Mononuclear cell (primary cell): Measurements from ENCODE around the gene PCED1A. TPM values are rescaled to one million over a fixed set of nuclear protein-coding genes. Genes with fewer than 3 reads are reported as not detected.
"Not testable (repeated sequence)": the region's sequence is repeated elsewhere in the genome, so short reads cannot be mapped to it uniquely, and the experiment has no call there.

ENCODE experiments used
- H3K27me3 ChIP-seq: 2 replicates; pipeline ENCODE4 v1.6.0; 2011; ENCODE audit warnings: low read length, control low read depth; ENCODE audit not compliant: insufficient read depth
- H3K4me1 ChIP-seq: 2 replicates; pipeline ENCODE4 v1.5.1; 2011; ENCODE audit warnings: mild to moderate bottlenecking, low read length, control low read depth; ENCODE audit not compliant: insufficient read depth
- H3K4me3 ChIP-seq: 2 replicates; pipeline ENCODE4 v1.5.1; 2011; ENCODE audit warnings: mild to moderate bottlenecking, low read length, moderate library complexity
- H3K9me3 ChIP-seq: 2 replicates; pipeline ENCODE4 v1.5.1; 2011; ENCODE audit warnings: low read depth, mild to moderate bottlenecking, control low read depth, low read length
- total RNA-seq: library from RNA; depleted of rRNA; stranded (reverse); fragments of >200 nt; gene quantifications from one replicate; pipeline ENCODE4 v1.2.3, GENCODE V29; 2012

PCED1A gene
- total RNA-seq, 1 donor: 30.0 TPM

DNA sequence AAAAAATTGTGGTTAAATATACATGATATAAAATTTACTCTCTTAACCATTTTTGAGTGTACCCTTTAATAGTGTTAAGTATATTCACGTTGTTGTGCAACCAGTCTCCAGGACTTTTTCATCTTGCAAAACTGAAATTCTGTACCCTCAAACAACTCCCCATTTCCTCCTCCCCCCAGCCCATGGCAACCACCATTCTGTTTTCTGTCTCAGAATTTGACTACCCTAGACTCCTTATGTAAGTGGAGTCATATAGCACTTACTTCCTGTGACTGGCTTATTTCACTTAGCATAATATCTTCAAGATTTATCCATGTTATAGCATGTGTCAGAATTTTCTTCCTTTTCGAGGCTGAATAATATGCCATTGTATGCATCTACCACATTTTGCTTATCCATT, 5.2 kb upstream of the PCED1A start:
- H3K9me3 ChIP-seq: no peaks in the 10 kb centered on the region
- H3K4me1 ChIP-seq: peaks cover 10% of the 10 kb centered on the region
- H3K27me3 ChIP-seq: no peaks in the 10 kb centered on the region
- H3K4me3 ChIP-seq: no peak overlapping the region

DNA sequence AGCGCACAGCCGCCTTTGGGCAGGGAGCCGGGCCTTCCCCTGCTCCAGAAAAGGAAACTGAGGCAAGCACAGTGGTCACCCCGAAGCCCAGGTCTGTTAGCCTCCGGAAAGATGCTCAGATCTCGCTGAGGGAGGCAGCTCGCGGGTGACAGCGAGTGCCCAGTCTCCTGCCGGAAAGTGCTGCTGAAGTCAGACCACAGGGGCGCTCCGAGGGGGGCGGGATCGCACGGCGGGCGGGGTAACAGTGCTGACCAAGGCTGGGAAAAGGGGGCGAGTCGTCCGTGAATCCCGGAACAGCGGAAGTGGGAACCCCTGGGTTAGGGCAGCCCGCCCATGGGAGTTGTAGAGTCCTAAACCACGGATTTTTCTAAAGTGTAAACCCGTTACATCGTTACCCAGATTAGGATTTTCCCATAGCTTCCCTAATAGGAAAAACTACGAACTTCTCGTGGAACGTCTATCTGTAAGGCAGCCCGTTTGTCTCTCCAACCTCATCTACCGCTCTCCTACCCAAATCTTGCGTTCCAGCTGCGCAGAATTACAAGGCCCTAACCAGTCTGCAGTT, 594 bp upstream of the PCED1A start:
- peak overlapping the region; percentile 84 for H3K4me3 ChIP-seq
- H3K27me3 ChIP-seq: no peaks in the 10 kb centered on the region
- no peaks in the 10 kb centered on the region for H3K9me3 ChIP-seq
- H3K4me1 ChIP-seq: peaks cover 25% of the 10 kb centered on the region

DNA sequence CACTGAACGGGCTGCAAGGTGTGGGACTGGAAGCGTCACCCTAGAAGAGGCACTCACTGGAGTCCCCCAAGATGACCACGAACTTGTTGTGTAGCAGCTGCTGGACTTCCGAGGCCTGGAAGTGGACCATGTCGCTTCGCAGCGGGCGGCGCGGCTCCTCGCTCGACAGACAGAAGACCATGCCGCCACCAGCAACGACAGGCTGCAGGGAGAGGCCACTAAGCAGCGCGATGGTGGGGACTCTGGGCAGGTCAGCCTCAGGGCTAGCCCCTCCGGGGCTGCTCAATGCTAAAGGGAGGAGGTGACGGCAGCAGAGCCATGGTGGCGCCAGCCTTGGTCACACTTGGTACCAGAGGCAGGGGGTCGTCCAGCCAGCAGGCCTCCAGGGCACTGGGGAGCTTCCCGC, 720 bp downstream of the PCED1A start:
- Histone ChIP-seq H3K4me1 (peaks cover 25% of the 10 kb centered on the region), H3K9me3 (no peaks in the 10 kb centered on the region), H3K27me3 (no peaks in the 10 kb centered on the region), H3K4me3 (peak overlapping the region; percentile 84)

DNA sequence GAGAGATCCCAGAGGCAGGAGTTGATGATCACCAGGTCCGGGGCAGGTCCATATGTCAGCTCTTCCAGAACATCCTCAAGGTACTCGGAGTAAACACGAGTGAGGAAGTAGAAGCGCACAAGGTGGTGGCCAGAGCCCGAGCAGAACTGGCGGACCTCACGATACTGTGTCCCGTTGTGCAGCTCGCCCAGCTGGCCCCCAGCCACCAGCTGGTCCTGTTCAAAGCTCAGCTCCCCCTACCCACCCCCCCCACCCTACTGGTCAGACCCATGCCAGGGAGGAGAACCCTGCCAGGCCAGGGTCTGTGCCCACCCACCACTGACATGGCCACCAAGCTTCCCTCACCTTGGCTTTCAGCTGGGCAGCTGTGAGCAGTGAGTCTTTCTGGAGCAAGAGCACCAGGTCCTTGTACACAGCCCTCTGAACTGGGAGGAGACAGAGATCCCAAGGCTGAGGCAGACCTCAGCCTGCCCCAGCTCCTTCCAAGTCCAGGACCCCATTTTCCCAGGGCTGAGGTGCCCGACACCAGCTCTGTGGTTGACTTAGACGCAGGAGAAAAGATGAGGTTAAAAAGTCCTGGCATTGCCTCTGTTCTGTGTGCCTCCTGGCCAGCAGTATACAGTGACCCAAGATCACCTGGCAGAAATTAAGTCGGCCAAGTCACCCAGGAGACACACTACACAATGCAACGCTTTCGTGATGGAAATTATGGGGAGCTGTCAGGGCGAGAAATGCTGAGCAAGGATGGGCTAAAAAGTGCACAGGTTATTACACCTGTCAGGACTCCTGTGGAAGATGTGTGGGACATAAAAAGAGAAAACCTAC, 1.4 kb downstream of the PCED1A start:
- Histone ChIP-seq H3K9me3 (no peaks in the 10 kb centered on the region), H3K4me3 (no peak overlapping the region), H3K27me3 (no peaks in the 10 kb centered on the region), H3K4me1 (peaks cover 25% of the 10 kb centered on the region)

DNA sequence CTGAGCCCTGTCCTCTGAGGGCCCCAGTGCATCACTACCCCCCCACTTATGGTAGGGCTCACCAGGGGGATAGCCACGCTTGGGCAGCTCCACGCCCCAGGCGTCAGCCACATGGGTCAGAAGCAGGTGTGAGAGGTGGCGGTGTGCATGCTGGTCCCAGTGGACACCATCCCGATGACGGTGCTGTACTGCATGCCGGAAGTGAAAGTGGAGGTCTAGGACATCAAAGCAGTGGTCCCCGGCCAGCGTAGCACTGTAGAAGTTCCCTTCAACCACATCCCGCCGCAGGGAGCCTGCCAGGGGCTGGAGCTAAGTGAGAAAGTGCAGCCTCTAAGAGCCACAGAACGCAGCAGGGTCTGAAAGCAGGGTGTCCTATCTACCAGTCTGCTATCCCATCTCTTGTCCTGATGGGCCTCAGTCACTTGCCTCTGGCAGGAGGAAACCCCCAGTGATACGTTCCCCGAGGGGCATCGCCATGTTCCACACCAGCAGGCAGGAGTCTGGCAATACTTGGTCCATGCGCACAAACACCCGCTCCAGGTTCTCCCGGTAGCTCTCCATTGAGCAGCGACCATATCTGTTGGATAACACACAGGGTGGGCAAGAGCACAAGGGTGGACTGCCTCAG, 2.2 kb downstream of the PCED1A start:
- no peaks in the 10 kb centered on the region for H3K9me3 ChIP-seq
- no peaks in the 10 kb centered on the region for H3K27me3 ChIP-seq
- peaks cover 25% of the 10 kb centered on the region for H3K4me1 ChIP-seq
- no peak overlapping the region for H3K4me3 ChIP-seq

DNA sequence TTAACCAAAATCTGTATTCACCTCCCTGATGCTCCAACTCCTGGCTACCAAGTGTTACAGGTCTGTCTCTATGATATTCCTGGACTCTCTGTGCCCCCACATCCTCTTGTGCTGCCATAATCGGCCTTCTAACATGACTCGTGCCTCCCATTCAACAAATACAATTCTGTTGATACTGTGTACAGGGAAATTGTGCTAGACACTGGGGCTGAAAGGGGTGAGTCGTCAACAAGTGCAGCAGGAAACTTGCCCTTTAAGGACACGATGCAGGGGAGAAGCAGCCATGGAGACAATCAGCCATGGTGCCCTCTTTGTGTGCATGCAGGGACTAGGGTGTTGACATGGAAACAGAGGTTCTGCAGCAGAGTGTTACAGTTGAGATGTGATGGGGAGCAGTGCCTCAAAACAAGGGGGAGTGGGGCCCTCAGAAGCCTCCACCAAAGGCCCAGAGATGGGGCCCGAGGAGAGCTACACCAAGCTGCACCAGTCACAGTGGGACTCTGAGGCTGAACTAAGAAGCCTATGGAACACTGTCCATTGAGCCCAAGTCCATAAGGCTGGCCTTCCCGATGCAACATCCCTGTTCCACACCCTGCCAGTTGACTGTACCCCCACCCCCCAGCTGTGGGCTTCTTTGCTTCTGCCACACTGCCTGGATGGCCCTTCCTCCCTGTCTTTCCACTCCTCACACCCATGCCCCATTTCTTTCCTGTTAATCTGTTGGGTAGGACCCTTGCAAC, 3.1 kb downstream of the PCED1A start:
- Histone ChIP-seq H3K27me3 (no peaks in the 10 kb centered on the region), H3K4me3 (no peak overlapping the region), H3K9me3 (no peaks in the 10 kb centered on the region), H3K4me1 (peaks cover 25% of the 10 kb centered on the region)

DNA sequence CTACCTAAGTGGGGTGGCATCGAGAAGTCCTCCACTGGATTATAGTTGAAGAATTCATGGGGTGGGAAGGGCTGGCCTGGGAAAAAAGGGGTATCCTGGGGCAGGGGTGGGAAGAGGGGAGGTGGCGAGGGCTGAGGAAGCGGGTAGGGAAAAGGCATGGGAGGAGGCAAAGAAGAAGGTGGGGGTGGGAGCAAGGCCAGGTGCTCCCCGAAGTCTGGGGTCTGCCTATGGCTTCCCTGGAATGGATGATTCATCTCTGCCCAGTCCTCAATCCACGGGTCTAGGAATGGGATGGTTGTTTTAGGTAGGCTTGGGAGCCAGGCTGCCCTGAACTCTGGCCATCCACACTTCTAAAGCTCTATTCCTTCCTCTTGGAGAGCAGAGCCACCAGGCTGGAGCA, 4.4 kb downstream of the PCED1A start:
- H3K4me1 ChIP-seq: peaks cover 21% of the 10 kb centered on the region
- H3K9me3 ChIP-seq: no peaks in the 10 kb centered on the region
- H3K4me3 ChIP-seq: no peak overlapping the region
- no peaks in the 10 kb centered on the region for H3K27me3 ChIP-seq

DNA sequence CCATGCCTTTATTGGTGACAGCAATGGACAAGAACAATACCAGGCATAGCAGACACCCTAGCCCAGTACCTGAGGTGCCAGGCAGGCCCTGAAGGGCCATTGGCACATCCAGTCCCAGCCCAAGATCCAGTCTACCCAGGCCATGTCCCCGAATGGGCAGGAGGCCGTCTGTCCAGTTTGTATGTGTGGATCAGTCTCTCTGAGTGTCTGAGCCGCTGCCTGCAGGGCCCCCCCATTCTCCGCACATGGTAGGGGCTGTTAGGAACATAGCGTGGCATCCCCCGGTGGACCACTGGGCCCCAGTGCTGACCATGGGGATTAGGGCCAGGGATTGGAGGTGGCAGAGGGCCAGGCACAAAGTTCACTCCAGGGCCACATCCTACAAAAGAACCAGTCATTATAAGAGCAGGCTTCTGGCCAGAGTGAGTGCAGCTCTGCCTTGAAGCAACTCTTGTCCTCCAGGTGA, 5.1 kb downstream of the PCED1A start:
- H3K9me3 ChIP-seq: no peaks in the 10 kb centered on the region
- no peaks in the 10 kb centered on the region for H3K27me3 ChIP-seq
- H3K4me1 ChIP-seq: peaks cover 19% of the 10 kb centered on the region
- no peak overlapping the region for H3K4me3 ChIP-seq

DNA sequence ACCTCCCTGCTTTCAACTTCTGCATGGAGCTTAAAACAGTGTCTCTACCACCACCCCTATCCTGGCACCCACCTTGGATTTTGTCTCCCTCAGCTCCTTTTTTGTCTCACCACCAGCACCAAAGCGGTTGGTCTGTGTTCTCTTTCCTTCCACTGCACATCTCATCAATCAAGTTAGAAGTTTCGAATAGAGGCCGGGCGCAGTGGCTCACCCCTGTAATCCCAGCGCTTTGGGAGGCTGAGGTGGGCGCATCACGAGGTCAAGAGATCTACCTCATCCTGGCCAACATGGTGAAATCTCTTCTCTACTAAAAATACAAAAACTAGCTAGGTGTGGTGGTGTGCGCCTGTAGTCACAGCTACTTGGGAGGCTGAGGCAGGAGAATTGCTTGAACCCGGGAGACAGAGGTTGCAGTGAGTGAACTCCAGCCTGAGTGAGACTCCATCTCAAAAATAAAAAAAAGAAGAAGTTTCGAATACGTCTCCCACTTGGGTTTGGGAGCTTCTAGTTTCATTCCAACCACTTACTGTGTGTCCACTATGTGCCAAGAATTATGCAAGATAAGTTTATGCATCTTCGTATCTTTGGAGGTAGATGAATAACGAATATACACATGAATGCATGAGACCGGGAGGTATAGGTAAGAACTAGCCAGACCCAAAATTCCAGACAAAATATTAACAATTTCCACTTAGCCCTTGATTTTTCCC, 5.9 kb downstream of the PCED1A start:
- no peaks in the 10 kb centered on the region for H3K9me3 ChIP-seq

DNA sequence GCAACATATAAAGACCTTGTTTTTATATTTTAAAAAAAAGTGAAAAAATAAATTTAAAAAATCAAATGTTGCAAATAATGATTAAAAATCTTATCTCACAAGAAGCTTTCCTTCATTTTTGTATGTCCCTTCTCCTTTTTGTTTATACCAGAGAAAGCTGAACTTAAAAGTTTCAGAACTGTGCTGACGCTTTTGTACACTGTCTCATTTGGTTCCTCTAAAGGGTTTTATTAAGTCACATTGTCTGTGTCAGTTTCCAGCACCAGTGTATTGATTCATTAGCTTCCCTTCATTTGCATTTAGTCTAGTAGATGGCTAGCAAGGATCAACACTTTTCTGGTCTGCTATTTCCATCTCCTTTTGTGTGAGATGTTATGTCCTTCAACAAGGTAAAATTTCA, 6.7 kb downstream of the PCED1A start:
- Histone ChIP-seq H3K9me3 (no peaks in the 10 kb centered on the region), H3K27me3 (peaks cover 2% of the 10 kb centered on the region), H3K4me3 (no peak overlapping the region), H3K4me1 (peaks cover 5% of the 10 kb centered on the region)

More for the DNA sequence above, 5.9 kb downstream of the PCED1A start:
- Histone ChIP-seq H3K4me3 (no peak overlapping the region), H3K27me3 (no peaks in the 10 kb centered on the region), H3K4me1 (peaks cover 11% of the 10 kb centered on the region)

DNA sequence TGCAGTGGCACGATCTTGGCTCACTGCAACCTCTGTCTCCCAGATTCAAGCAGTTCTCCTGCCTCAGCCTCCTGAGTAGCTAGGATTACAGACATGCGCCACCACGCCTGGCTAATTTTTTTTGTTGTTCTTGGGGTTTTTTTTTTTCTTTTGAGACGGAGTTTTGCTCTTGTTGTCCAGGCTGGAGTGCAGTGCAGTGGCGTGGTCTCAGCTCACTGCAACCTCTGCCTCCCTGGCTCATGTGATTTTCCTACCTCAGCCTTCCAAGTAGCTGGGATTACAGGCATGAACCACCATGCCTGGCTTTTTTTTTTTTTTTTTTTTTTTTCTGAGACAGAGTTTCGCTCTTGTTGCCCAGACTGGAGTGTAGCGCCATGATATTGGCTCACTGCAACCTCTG, 9.2 kb downstream of the PCED1A start:
- H3K9me3 ChIP-seq, H3K4me3 ChIP-seq: not testable (repeated sequence)
- Histone ChIP-seq H3K27me3 (peaks cover 16% of the 10 kb centered on the region), H3K4me1 (peaks cover 10% of the 10 kb centered on the region)

DNA sequence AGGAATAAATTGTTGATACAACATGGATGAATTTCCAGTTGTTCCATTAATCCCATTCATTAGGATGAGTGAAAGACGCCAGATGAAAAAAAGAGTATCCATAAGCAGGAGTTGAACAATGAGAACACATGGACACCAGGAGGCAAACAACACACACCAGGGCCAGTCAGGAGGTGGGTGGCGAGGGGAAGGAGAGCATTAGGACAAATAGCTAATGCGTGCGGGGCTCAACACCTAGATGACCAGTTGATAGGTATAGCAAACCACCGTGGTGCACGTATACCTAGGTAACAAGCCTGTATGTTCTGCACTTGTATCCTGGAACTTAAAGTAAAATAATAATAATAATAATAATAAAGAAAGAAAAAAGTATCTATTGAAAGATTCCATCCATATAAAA, 11.1 kb downstream of the PCED1A start:
- H3K4me3 ChIP-seq: no peak overlapping the region
- H3K27me3 ChIP-seq: peaks cover 23% of the 10 kb centered on the region
- H3K4me1 ChIP-seq: peaks cover 12% of the 10 kb centered on the region
- no peaks in the 10 kb centered on the region for H3K9me3 ChIP-seq

DNA sequence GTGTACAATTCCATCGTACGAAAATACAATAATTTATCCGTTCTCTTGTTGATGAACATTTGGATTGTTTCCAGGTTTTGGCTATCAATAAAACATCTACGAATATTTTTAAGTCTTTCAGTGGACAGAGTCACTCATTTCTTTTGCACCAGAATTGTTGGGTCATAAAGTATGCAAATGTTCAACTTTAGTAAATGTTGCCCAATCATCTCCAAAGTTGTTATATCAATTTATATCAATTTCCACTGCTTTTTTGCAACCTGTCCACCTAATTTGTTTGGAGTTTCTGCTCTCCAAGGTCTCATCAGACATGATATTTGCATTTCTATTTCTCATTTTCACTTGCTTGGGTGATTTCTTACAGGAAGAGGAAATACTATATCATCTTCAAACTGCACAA, 13.8 kb downstream of the PCED1A start:
- Histone ChIP-seq H3K27me3 (peaks cover 26% of the 10 kb centered on the region), H3K4me3 (no peak overlapping the region), H3K9me3 (no peaks in the 10 kb centered on the region), H3K4me1 (peaks cover 12% of the 10 kb centered on the region)

DNA sequence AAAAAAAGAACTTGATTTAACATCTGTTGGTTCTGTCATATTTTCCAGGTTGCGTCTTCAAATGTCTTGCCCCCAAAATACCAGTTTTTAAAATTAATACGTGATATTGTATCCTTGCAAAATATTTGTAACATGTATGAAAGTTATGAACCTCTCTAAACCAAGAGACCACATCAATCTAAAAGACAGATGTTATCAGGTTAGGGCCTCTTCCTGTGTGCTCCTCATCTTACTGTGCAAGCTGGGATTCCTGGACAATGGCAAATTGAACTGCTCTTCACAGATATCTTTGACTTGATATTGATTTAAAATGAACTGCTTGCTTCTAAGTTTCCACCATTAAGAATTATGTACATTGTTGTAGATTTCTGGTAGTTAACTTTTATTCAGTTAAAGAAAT, 14.7 kb downstream of the PCED1A start:
- Histone ChIP-seq H3K9me3 (no peaks in the 10 kb centered on the region), H3K4me1 (peaks cover 16% of the 10 kb centered on the region), H3K4me3 (no peak overlapping the region), H3K27me3 (peaks cover 31% of the 10 kb centered on the region)
